ENCODE measurements around the gene OSBP2. TPM values are rescaled to one million over a fixed set of nuclear protein-coding genes. Genes with fewer than 3 reads are reported as not detected.

The OSBP2 gene
- total RNA-seq, 4 donors from 2014 or later = 0.60 to 7.5 (median 4.3) TPM

GRCh38 chr22:30887453-30887852, 192.8 kb downstream of the OSBP2 start:
- TF ChIP-seq EP300 (IDR thresholded peaks at IDR 0.05; ENCODE audit: low read depth) (no peak), CTCF (IDR thresholded peaks at IDR 0.05) (no peak), POLR2A (IDR thresholded peaks at IDR 0.05) (no peak), POLR2AphosphoS5 (IDR thresholded peaks at IDR 0.05) (no peak)
- Histone ChIP-seq H3K27ac (no peak overlapping the region), H3K27me3 (no peaks in the 10 kb centered on the region), H3K9me3 (no peaks in the 10 kb centered on the region), H3K36me3 (no peaks in the 10 kb centered on the region), H3K4me3 (no peak overlapping the region), H3K4me1 (no peaks in the 10 kb centered on the region)
- DNase-seq = no peak
- 94 to 100% methylated on average over 1 to 11 of the region's 11 CpGs for WGBS, 2 donors (ENCODE audit: low coverage in 1 of 2)
- in situ Hi-C loops (cut with MboI; ENCODE audit: low pct_ligation_motif_present in 1 of 4, low pct_unique_long_range_greater_than_20kb in 1 of 4, low sequenced_read_pairs in 3 of 4) (no loop called here), intact Hi-C loops (cut with DNase I; ENCODE audit: low total_unique reads) (no loop called here)

- H3K9me3 ChIP-seq = no peaks in the 10 kb centered on the region
- intact Hi-C loops (cut with DNase I; ENCODE audit: low total_unique reads) = no loop called here
- in situ Hi-C loops (cut with MboI; ENCODE audit: low pct_ligation_motif_present in 1 of 4, low pct_unique_long_range_greater_than_20kb in 1 of 4, low sequenced_read_pairs in 3 of 4) = no loop called here
- no peak overlapping the region for H3K4me3 ChIP-seq
- no peak overlapping the region for H3K27ac ChIP-seq
- 82 to 100% methylated on average over 1 to 5 of the region's 5 CpGs for WGBS, 2 donors (ENCODE audit: low coverage in 1 of 2)
- no peaks in the 10 kb centered on the region for H3K4me1 ChIP-seq
- no peak for DNase-seq
- H3K27me3 ChIP-seq = no peaks in the 10 kb centered on the region
- H3K36me3 ChIP-seq = no peaks in the 10 kb centered on the region
- TF ChIP-seq POLR2AphosphoS5 (IDR thresholded peaks at IDR 0.05) (no peak), CTCF (IDR thresholded peaks at IDR 0.05) (no peak), EP300 (IDR thresholded peaks at IDR 0.05; ENCODE audit: low read depth) (no peak)
Observed at GRCh38 chr22:30887861-30888260, 193.2 kb downstream of the OSBP2 start.

GRCh38 chr22:30889268-30889995, 194.8 kb downstream of the OSBP2 start:
- Histone ChIP-seq H3K4me1 (no peaks in the 10 kb centered on the region), H3K27me3 (no peaks in the 10 kb centered on the region), H3K9me3 (no peaks in the 10 kb centered on the region), H3K36me3 (no peaks in the 10 kb centered on the region), H3K27ac (no peak overlapping the region), H3K4me3 (no peak overlapping the region)
- in situ Hi-C loops (cut with MboI; ENCODE audit: low pct_ligation_motif_present in 1 of 4, low pct_unique_long_range_greater_than_20kb in 1 of 4, low sequenced_read_pairs in 3 of 4) (no loop called here), intact Hi-C loops (cut with DNase I; ENCODE audit: low total_unique reads) (no loop called here)
- TF ChIP-seq EP300 (IDR thresholded peaks at IDR 0.05; ENCODE audit: low read depth) = no peak
- no peak for TF ChIP-seq CTCF (IDR thresholded peaks at IDR 0.05)
- TF ChIP-seq POLR2A (IDR thresholded peaks at IDR 0.05) = no peak
- no peak for TF ChIP-seq POLR2AphosphoS5 (IDR thresholded peaks at IDR 0.05)
- 93% methylated on average over 14 of the region's 17 CpGs; no CpG with 5 or more reads in 1 of the 2 donors for WGBS, 2 donors (ENCODE audit: low coverage in 1 of 2)
- DNase-seq = no peak

- no peaks in the 10 kb centered on the region for H3K9me3 ChIP-seq
- intact Hi-C loops (cut with DNase I; ENCODE audit: low total_unique reads) (no loop called here), in situ Hi-C loops (cut with MboI; ENCODE audit: low pct_ligation_motif_present in 1 of 4, low pct_unique_long_range_greater_than_20kb in 1 of 4, low sequenced_read_pairs in 3 of 4) (no loop called here)
- TF ChIP-seq EP300 (IDR thresholded peaks at IDR 0.05; ENCODE audit: low read depth) (no peak), POLR2AphosphoS5 (IDR thresholded peaks at IDR 0.05) (no peak), POLR2A (IDR thresholded peaks at IDR 0.05) (no peak), CTCF (IDR thresholded peaks at IDR 0.05) (no peak)
- H3K36me3 ChIP-seq = no peaks in the 10 kb centered on the region
- H3K4me3 ChIP-seq = no peak overlapping the region
- H3K4me1 ChIP-seq = no peaks in the 10 kb centered on the region
- no peaks in the 10 kb centered on the region for H3K27me3 ChIP-seq
- 82% methylated on average over 9 of the region's 9 CpGs; no CpG with 5 or more reads in 1 of the 2 donors for WGBS, 2 donors (ENCODE audit: low coverage in 1 of 2)
- H3K27ac ChIP-seq = no peak overlapping the region
- no peak for DNase-seq
Observed at GRCh38 chr22:30889996-30890480, 195.4 kb downstream of the OSBP2 start.
